ENCODE measurements around the gene TMEM18. TPM values are rescaled to one million over a fixed set of nuclear protein-coding genes. Genes with fewer than 3 reads are reported as not detected.
"Not testable (repeated sequence)": the region's sequence is repeated elsewhere in the genome, so short reads cannot be mapped to it uniquely, and the experiment has no call there.

TMEM18 gene
- total and polyA plus RNA-seq, 2 donors (not counting 1 experiment from before 2014, with no cell fraction given) = 15.2 to 39.7 TPM

- peak in 1 of 2 donors; percentile 5 for DNase-seq (ENCODE audit: low read depth in 2 of 2)
- H3K9me3 ChIP-seq (ENCODE audit: control insufficient read depth, insufficient read depth, low read depth, low read length) = no peaks in the 10 kb centered on the region
- no peak overlapping the region for H3K4me2 ChIP-seq (ENCODE audit: extremely low read depth, insufficient read depth, low read length)
- H2AFZ ChIP-seq (ENCODE audit: low read length) = no peak overlapping the region
- no peaks in the 10 kb centered on the region for H3K79me2 ChIP-seq (ENCODE audit: control insufficient read depth, insufficient read depth, low read length)
- H3K36me3 ChIP-seq (ENCODE audit: control insufficient read depth, insufficient read depth, low read length) = no peaks in the 10 kb centered on the region
- no peak overlapping the region for H3K4me3 ChIP-seq (replicated peaks in 1 of 4; ENCODE audit: control extremely low read depth in 1 of 4, insufficient read depth in 1 of 4, low read depth in 3 of 4, low read length in 4 of 4)
- no peak overlapping the region for H3K27ac ChIP-seq (ENCODE audit: insufficient read depth, low read length)
- no peaks in the 10 kb centered on the region for H4K20me1 ChIP-seq (ENCODE audit: control insufficient read depth, extremely low read depth, insufficient read depth, low read length)
- no peak overlapping the region for H3K9ac ChIP-seq (ENCODE audit: insufficient read depth, low read length)
- no peak for TF ChIP-seq EZH2 (IDR thresholded peaks at IDR 0.05; ENCODE audit: low read length, missing control alignments)
- TF ChIP-seq, protein P1, sequence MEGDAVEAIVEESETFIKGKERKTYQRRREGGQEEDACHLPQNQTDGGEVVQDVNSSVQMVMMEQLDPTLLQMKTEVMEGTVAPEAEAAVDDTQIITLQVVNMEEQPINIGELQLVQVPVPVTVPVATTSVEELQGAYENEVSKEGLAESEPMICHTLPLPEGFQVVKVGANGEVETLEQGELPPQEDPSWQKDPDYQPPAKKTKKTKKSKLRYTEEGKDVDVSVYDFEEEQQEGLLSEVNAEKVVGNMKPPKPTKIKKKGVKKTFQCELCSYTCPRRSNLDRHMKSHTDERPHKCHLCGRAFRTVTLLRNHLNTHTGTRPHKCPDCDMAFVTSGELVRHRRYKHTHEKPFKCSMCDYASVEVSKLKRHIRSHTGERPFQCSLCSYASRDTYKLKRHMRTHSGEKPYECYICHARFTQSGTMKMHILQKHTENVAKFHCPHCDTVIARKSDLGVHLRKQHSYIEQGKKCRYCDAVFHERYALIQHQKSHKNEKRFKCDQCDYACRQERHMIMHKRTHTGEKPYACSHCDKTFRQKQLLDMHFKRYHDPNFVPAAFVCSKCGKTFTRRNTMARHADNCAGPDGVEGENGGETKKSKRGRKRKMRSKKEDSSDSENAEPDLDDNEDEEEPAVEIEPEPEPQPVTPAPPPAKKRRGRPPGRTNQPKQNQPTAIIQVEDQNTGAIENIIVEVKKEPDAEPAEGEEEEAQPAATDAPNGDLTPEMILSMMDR (conservative IDR thresholded peaks at IDR 0.05 in 1 of 2, IDR thresholded peaks at IDR 0.05 in 1 of 2; ENCODE audit: low read depth in 1 of 2, low read length in 2 of 2) = peak in 1 of 2 donors; percentile 10
- H3K4me1 ChIP-seq (ENCODE audit: control insufficient read depth, extremely low read depth, insufficient read depth, low read length) = no peaks in the 10 kb centered on the region
- no peaks in the 10 kb centered on the region for H3K27me3 ChIP-seq (ENCODE audit: control insufficient read depth, insufficient read depth, low read length)
Observed at GRCh38 chr2:709138-709765, 32.0 kb upstream of the TMEM18 start.

DNA sequence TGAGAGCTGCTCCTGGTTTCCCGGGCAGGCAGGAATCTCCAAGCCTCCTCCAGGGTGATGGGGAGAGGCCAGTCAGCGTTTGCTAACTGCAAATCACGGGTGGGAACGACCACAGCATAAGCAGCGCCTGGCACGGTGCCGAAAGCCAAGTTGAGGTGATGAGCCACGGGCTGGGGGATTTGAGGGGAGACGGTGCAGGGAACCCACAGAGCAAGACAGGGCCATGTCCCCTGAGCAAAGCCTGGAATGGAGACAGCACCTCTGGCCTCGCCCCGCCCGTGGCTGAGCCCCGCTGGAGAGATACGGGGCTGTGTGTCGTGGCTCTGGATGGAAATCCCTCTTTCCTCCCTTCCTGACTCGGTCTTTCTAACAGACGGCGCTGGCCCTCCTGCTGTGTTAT is 31.5 kb upstream of the TMEM18 start:
- no peaks in the 10 kb centered on the region for H3K9me3 ChIP-seq (ENCODE audit: control insufficient read depth, insufficient read depth, low read depth, low read length)
- H3K4me3 ChIP-seq (replicated peaks in 1 of 4; ENCODE audit: control extremely low read depth in 1 of 4, insufficient read depth in 1 of 4, low read depth in 3 of 4, low read length in 4 of 4) = no peak overlapping the region
- H3K9ac ChIP-seq (ENCODE audit: insufficient read depth, low read length) = no peak overlapping the region
- H3K79me2 ChIP-seq (ENCODE audit: control insufficient read depth, insufficient read depth, low read length) = no peaks in the 10 kb centered on the region
- H3K4me2 ChIP-seq (ENCODE audit: extremely low read depth, insufficient read depth, low read length) = no peak overlapping the region
- H2AFZ ChIP-seq (ENCODE audit: low read length) = no peak overlapping the region
- H3K4me1 ChIP-seq (ENCODE audit: control insufficient read depth, extremely low read depth, insufficient read depth, low read length) = no peaks in the 10 kb centered on the region
- H4K20me1 ChIP-seq (ENCODE audit: control insufficient read depth, extremely low read depth, insufficient read depth, low read length) = no peaks in the 10 kb centered on the region
- no peaks in the 10 kb centered on the region for H3K36me3 ChIP-seq (ENCODE audit: control insufficient read depth, insufficient read depth, low read length)
- no peak overlapping the region for H3K27ac ChIP-seq (ENCODE audit: insufficient read depth, low read length)
- no peaks in the 10 kb centered on the region for H3K27me3 ChIP-seq (ENCODE audit: control insufficient read depth, insufficient read depth, low read length)
- no peak for TF ChIP-seq EZH2 (IDR thresholded peaks at IDR 0.05; ENCODE audit: low read length, missing control alignments)
- TF ChIP-seq, protein P1 (conservative IDR thresholded peaks at IDR 0.05 in 1 of 2, IDR thresholded peaks at IDR 0.05 in 1 of 2; ENCODE audit: low read depth in 1 of 2, low read length in 2 of 2) = no peak
- no peak for DNase-seq (ENCODE audit: low read depth in 2 of 2)

DNA sequence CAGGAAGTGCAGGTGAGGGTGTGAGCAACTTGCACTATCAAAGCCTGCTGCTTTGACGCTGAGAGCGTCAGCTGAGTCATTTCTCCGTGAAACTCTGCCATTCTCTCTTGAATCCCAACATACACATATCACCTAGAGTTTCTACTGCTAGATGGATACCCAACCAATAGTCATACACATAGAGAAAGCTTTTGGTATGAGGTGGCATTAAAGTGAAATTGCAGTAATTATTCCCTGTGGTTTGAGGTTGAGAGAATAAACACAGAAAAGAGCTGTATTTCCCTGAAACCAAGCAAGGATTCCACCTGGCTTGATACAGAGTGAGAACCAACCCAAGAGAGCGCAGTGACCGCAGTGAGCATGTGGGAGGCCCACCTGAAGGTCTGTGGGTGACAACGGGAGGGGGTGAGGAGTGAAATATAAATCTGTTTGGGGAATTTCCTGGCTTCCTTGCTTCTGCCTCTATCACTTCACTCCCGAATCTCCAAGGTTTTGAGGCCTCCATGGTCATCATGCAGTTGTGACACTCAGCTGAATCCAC is 28.8 kb upstream of the TMEM18 start:
- Histone ChIP-seq H3K27me3 (ENCODE audit: control insufficient read depth, insufficient read depth, low read length) (no peaks in the 10 kb centered on the region), H4K20me1 (ENCODE audit: control insufficient read depth, extremely low read depth, insufficient read depth, low read length) (no peaks in the 10 kb centered on the region), H2AFZ (ENCODE audit: low read length) (no peak overlapping the region), H3K79me2 (ENCODE audit: control insufficient read depth, insufficient read depth, low read length) (no peaks in the 10 kb centered on the region), H3K4me2 (ENCODE audit: extremely low read depth, insufficient read depth, low read length) (no peak overlapping the region), H3K9me3 (ENCODE audit: control insufficient read depth, insufficient read depth, low read depth, low read length) (no peaks in the 10 kb centered on the region), H3K36me3 (ENCODE audit: control insufficient read depth, insufficient read depth, low read length) (no peaks in the 10 kb centered on the region), H3K27ac (ENCODE audit: insufficient read depth, low read length) (no peak overlapping the region), H3K4me3 (replicated peaks in 1 of 4; ENCODE audit: control extremely low read depth in 1 of 4, insufficient read depth in 1 of 4, low read depth in 3 of 4, low read length in 4 of 4) (no peak overlapping the region), H3K4me1 (ENCODE audit: control insufficient read depth, extremely low read depth, insufficient read depth, low read length) (no peaks in the 10 kb centered on the region), H3K9ac (ENCODE audit: insufficient read depth, low read length) (no peak overlapping the region)
- no peak for DNase-seq (ENCODE audit: low read depth in 2 of 2)
- TF ChIP-seq EZH2 (IDR thresholded peaks at IDR 0.05; ENCODE audit: low read length, missing control alignments) = no peak
- TF ChIP-seq, protein P1 (conservative IDR thresholded peaks at IDR 0.05 in 1 of 2, IDR thresholded peaks at IDR 0.05 in 1 of 2; ENCODE audit: low read depth in 1 of 2, low read length in 2 of 2) = no peak

DNA sequence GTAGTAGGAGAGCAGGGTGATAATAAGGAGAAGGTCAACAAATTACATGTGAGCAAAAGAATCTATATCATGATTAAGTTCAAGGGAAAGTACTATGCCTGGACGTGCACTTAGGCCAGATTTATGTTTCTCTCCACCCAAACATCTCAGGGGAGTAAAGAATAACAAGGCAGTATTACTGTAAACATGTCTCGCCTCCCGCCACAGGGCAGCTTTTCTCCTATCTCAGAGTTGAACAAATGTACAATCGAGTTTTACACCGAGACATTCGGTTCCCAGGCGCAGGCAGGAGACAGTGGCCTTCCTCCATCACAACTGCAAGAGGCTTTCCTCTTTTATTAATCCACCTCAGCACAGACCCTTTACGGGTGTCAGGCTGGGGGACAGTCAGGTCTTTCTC is 25.6 kb upstream of the TMEM18 start:
- not testable (repeated sequence) for H3K4me3 ChIP-seq (replicated peaks in 1 of 4; ENCODE audit: control extremely low read depth in 1 of 4, insufficient read depth in 1 of 4, low read depth in 3 of 4, low read length in 4 of 4); H3K4me1 ChIP-seq (ENCODE audit: control insufficient read depth, extremely low read depth, insufficient read depth, low read length); DNase-seq (ENCODE audit: low read depth in 2 of 2); H3K9me3 ChIP-seq (ENCODE audit: control insufficient read depth, insufficient read depth, low read depth, low read length); H3K27ac ChIP-seq (ENCODE audit: insufficient read depth, low read length); H3K36me3 ChIP-seq (ENCODE audit: control insufficient read depth, insufficient read depth, low read length); H2AFZ ChIP-seq (ENCODE audit: low read length); H3K4me2 ChIP-seq (ENCODE audit: extremely low read depth, insufficient read depth, low read length); H3K27me3 ChIP-seq (ENCODE audit: control insufficient read depth, insufficient read depth, low read length); H4K20me1 ChIP-seq (ENCODE audit: control insufficient read depth, extremely low read depth, insufficient read depth, low read length); H3K79me2 ChIP-seq (ENCODE audit: control insufficient read depth, insufficient read depth, low read length); H3K9ac ChIP-seq (ENCODE audit: insufficient read depth, low read length)

All from fibroblast of lung (primary cell).